Common myeloid progenitor, CD34-positive (primary cell): ENCODE results near the gene WNT7A.

Experiments used
- CTCF ChIA-PET: fragments of 350-600 bp; sonication (Branson Sonifier 250); formaldehyde crosslinking; loops from one replicate; lab custom pipeline; 2021; ENCODE audit warnings: antibody characterized with exemption; lab: Charles Lee
- POLR2A ChIA-PET: fragments of 350-600 bp; sonication (Branson Sonifier 250); formaldehyde crosslinking; loops from one replicate; lab custom pipeline; 2021; ENCODE audit warnings: antibody characterized with exemption; lab: Charles Lee
- DNase-seq, 3 donors: peaks; one replicate each; pipeline versions ENCODE4 v3.0.0 to v3.0.0-alpha.2; 2013
- H3K27ac ChIP-seq, 2 experiments: 1 replicate in 1 of 2; 2 replicates in 1 of 2; pipeline ENCODE4 v1.7.0; 2013; ENCODE audit warnings: inconsistent platforms in 2 of 2, low read length in 2 of 2, mild to moderate bottlenecking in 2 of 2, low read depth in 1 of 2, moderate library complexity in 1 of 2; ENCODE audit not compliant: severe bottlenecking in 2 of 2, insufficient read depth in 1 of 2, poor library complexity in 1 of 2
- H3K27me3 ChIP-seq, 5 experiments: replicated peaks in 2 of 5; 1 replicate in 3 of 5; 2 replicates in 2 of 5; pipeline versions ENCODE4 v1.6.1 to v1.7.0; 2013; ENCODE audit warnings: low read length in 4 of 5, mild to moderate bottlenecking in 2 of 5, moderate library complexity in 2 of 5, inconsistent platforms in 1 of 5; ENCODE audit not compliant: insufficient read depth in 5 of 5, control insufficient read depth in 4 of 5
- H3K36me3 ChIP-seq, 4 experiments: 1 replicate in 2 of 4; 2 replicates in 2 of 4; pipeline versions ENCODE4 v1.6.1 to v1.7.0; 2013; ENCODE audit warnings: low read length in 3 of 4, control low read depth in 1 of 4, mild to moderate bottlenecking in 1 of 4; ENCODE audit not compliant: control insufficient read depth in 4 of 4, insufficient read depth in 4 of 4
- H3K4me1 ChIP-seq, 4 experiments: 1 replicate in 3 of 4; 2 replicates in 1 of 4; pipeline versions ENCODE4 v1.6.1 to v1.7.1; 2013; ENCODE audit warnings: low read length in 3 of 4, mild to moderate bottlenecking in 3 of 4, control low read depth in 1 of 4, inconsistent platforms in 1 of 4, moderate library complexity in 1 of 4; ENCODE audit not compliant: control insufficient read depth in 4 of 4, insufficient read depth in 4 of 4; ENCODE audit errors: control extremely low read depth in 1 of 4
- H3K4me3 ChIP-seq, 7 experiments: 1 replicate in 4 of 7; 2 replicates in 3 of 7; pipeline versions ENCODE4 v1.5.1 to v1.7.0; 2013; ENCODE audit warnings: mild to moderate bottlenecking in 7 of 7, low read length in 6 of 7, moderate library complexity in 6 of 7, inconsistent platforms in 2 of 7, low read depth in 2 of 7, control low read depth in 1 of 7; ENCODE audit not compliant: insufficient read depth in 4 of 7, control insufficient read depth in 1 of 7; ENCODE audit errors: extremely low read depth in 1 of 7
- H3K9me3 ChIP-seq, 5 experiments: 1 replicate in 4 of 5; 2 replicates in 1 of 5; pipeline versions ENCODE4 v1.6.1 to v1.7.1; 2013; ENCODE audit warnings: low read length in 4 of 5, mild to moderate bottlenecking in 2 of 5, inconsistent platforms in 1 of 5, low read depth in 1 of 5, moderate library complexity in 1 of 5; ENCODE audit not compliant: control insufficient read depth in 4 of 5, insufficient read depth in 2 of 5; ENCODE audit errors: control extremely low read depth in 1 of 5
- WGBS: methylation state at CpG from one replicate; pipeline ENCODE4 v1.1.5; 2013; ENCODE audit not compliant: insufficient coverage; 5-methylcytosine and 5-hydroxymethylcytosine counted together

WNT7A gene

DNA sequence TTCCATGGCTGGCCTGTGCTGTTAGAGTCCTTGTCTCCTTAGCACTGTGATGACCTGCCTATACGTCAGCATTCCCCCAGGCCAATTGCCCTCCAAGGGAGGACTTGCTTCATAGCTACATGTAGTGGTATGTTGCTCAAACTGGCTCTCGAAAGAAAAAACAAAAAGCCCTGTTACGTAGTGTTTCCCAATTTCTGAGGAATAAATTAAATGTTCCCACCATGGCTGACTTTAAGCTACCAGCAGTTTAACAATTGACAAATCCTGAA lies 54.6 kb downstream of the WNT7A start:
- no peaks in the 10 kb centered on the region for H3K9me3 ChIP-seq
- H3K27me3 ChIP-seq, result peaks cover 0 to 3% (median 0%) of the 10 kb centered on the region in 5 experiments
- 100% methylated on average over 1 of the region's 3 CpGs for WGBS
- CTCF ChIA-PET, result interaction anchor here (0.6 to 1.3 kb wide), 4 partner anchors 14 to 98 kb away, joined by 3 to 5 read pairs (median 3); no protein-coding TSS in a partner anchor
- POLR2A ChIA-PET, result no interaction called here
- H3K27ac ChIP-seq, result no peak overlapping the region
- H3K36me3 ChIP-seq, result no peaks in the 10 kb centered on the region
- no peak for DNase-seq
- no peaks in the 10 kb centered on the region for H3K4me1 ChIP-seq
- no peak overlapping the region for H3K4me3 ChIP-seq

DNA sequence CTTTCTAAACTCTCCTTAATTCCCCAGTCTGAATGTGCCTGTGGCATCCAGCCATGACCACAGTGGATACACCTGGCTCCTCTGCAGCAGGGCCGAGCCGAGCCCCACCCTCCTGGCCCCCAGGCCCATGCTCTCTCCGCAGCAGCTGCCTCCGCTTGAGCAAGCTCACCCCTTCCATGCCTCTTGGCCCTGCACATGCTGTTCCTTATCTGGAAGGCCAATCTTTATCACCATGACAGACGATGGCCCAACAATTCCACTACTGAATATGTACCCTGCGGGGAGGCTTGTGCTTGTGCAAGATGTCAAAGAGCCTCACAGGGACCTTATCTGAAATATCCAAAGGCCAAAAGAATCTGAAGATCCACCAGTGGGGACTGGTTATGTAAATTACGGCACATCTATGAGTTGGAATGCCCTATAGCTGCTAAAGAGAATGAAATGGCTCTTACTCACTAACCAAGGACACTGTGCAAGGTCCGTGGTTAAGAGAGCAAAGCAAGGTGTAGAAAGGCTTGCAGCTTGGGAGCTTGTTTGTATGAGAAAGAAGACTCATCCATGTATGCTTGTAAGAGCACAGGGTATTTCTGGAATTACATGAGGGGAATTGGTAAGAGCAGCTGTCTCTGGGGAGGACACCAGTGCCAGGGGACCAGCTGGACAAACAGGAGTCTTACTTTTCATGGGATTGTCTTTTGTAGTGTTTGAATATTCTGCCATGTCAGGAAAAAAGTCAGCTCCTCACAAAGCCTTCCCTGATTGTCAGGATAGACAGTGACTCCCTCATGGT lies 55.2 kb downstream of the WNT7A start:
- no peak overlapping the region for H3K27ac ChIP-seq
- no peaks in the 10 kb centered on the region for H3K4me1 ChIP-seq
- POLR2A ChIA-PET, result no interaction called here

DNA sequence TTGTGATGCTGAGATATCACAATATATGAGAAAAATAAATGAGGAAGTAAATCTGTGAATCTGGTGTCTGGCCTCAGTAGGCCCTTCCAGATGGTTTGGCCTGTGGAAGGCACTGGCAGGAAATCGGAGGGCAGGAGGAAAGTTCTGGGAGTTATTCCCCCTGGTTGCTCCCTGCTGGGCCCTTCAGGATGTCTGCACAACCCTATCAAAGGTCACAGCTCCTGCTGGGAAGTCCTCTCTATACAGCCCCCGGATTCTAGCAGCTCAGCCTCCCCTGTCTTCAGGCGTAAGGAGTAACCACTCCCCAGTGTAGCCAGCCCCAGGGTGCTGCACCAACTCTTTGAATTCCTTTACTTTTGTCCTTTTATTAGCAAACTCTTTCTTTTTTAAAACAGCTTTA lies 56.2 kb downstream of the WNT7A start:
- POLR2A ChIA-PET, result no interaction called here
- H3K4me1 ChIP-seq, result no peaks in the 10 kb centered on the region
- CTCF ChIA-PET, result interaction anchor here (1.2 kb wide), 1 partner anchor 163 kb away, joined by 3 read pairs; no protein-coding TSS in a partner anchor
- 93% methylated on average over 3 of the region's 3 CpGs for WGBS
- no peak overlapping the region for H3K4me3 ChIP-seq
- H3K9me3 ChIP-seq, result no peaks in the 10 kb centered on the region
- H3K27ac ChIP-seq, result no peak overlapping the region
- H3K27me3 ChIP-seq, result no peaks in the 10 kb centered on the region
- no peaks in the 10 kb centered on the region for H3K36me3 ChIP-seq
- DNase-seq, result no peak

More for the DNA sequence above, 55.2 kb downstream of the WNT7A start:
- CTCF ChIA-PET, result interaction anchor here (0.6 to 1.3 kb wide), 3 partner anchors 60 to 164 kb away, joined by 3 to 5 read pairs (median 3); no protein-coding TSS in a partner anchor
- no peak for DNase-seq
- Histone ChIP-seq H3K4me3 (no peak overlapping the region), H3K36me3 (no peaks in the 10 kb centered on the region), H3K27me3 (peaks cover 0 to 3% (median 0%) of the 10 kb centered on the region in 5 experiments), H3K9me3 (no peaks in the 10 kb centered on the region)
- 92% methylated on average over 8 of the region's 8 CpGs for WGBS

DNA sequence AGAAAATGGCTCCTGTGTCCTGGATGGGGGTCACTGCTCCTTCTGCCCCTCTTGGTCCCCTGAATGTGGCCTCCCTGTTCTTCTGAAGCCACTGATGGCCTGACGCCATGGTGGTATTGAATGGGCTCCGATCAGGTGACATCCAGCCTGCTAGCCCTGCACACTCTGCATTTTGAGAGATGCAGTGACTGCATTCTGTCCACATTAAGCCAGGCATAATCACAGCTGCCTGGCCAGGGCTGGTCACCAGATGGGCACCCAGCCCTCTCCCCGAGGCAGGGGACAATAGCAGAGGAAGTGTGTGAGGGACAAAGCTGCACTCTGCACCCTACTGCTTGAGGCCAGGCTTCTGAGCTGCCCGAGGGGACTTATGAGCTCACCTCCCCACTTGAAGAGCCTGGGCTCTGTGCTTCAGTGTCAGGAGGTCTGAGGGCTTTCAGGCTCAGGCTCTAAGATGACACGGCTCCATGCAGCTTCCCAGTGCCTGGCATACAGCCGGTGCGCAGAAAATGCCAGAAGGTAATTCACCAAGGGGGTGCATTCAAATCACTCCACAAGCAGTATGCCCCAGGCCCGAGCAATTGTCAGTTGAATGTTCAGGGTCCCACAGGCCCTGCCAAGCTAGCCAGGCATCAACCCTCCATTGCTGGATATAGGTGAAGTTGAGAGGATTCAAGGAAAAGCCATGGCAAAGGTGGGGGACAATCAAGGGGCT lies 56.8 kb downstream of the WNT7A start:
- WGBS, result 97% methylated on average over 8 of the region's 8 CpGs
- no peak for DNase-seq
- POLR2A ChIA-PET, result no interaction called here
- Histone ChIP-seq H3K27me3 (no peaks in the 10 kb centered on the region), H3K4me1 (no peaks in the 10 kb centered on the region), H3K4me3 (no peak overlapping the region), H3K9me3 (no peaks in the 10 kb centered on the region), H3K27ac (no peak overlapping the region), H3K36me3 (no peaks in the 10 kb centered on the region)
- CTCF ChIA-PET, result no interaction called here

DNA sequence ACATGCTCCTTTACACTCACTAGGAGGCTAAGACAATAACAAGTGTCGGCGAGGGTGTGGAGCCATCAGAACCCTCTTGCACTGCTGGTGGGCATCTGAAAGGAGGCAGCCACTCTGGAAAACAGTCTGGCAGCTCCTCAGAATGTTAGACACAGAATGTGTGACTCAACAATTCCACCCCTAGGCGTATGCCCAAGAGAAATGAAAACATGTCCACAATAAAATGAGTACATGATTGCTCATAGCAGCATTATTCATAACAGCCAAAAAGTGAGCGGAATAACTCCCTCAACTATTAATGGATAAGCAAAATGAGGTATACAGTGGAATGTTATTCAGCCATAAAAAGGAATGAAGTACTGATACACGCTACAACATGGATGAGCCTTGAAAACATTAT lies 57.8 kb downstream of the WNT7A start:
- no peaks in the 10 kb centered on the region for H3K36me3 ChIP-seq
- no peak overlapping the region for H3K4me3 ChIP-seq
- H3K4me1 ChIP-seq, result no peaks in the 10 kb centered on the region
- ChIA-PET POLR2A (no interaction called here), CTCF (no interaction called here)
- H3K27me3 ChIP-seq, result no peaks in the 10 kb centered on the region
- 100% methylated on average over 4 of the region's 5 CpGs for WGBS
- no peak overlapping the region for H3K27ac ChIP-seq
- H3K9me3 ChIP-seq, result peaks cover 0 to 4% (median 0%) of the 10 kb centered on the region in 5 experiments
- DNase-seq, result no peak

DNA sequence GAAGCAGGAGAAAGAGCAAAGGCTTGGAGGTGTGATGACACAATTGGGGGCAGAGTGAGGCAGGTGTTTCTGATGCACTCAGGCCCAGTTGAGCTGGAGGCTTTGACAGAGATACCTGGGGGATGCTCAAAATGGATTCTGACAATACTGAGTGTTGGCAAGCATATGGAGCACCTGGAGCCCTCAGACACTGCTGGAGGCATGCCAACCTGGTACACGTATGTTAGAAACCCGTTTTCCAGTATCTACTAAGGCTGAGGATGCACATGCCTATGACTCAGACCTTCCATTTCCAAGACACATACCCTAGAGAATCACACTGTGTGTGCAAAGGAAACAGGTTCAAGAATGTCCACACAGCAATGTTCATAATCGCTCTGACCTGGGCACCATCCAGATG lies 58.7 kb downstream of the WNT7A start:
- H3K36me3 ChIP-seq, result no peaks in the 10 kb centered on the region
- POLR2A ChIA-PET, result no interaction called here
- H3K27ac ChIP-seq, result no peak overlapping the region
- no peak overlapping the region for H3K4me3 ChIP-seq
- CTCF ChIA-PET, result no interaction called here
- no peaks in the 10 kb centered on the region for H3K27me3 ChIP-seq
- H3K9me3 ChIP-seq, result peaks cover 0 to 10% (median 5%) of the 10 kb centered on the region in 5 experiments
- DNase-seq, result no peak
- WGBS, result 100% methylated on average over 2 of the region's 3 CpGs
- H3K4me1 ChIP-seq, result no peaks in the 10 kb centered on the region

DNA sequence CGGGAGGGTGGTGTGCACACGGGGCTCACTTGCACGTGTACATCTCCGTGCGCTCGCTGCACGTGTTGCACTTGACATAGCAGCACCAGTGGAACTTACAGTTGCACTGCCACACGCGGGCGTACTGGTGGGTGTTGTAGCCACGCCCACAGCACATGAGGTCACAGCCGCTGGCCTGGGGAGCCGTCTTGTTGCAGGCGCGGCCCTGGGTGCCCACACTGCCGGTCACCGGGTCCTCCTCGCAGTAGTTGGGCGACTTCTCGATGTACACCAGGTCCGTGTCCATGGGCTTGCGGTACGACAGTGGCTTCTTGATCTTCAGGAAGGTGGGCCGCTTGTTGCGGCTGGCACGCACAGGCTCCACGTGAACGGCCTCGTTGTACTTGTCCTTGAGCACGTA lies 61.0 kb downstream of the WNT7A start:
- no peaks in the 10 kb centered on the region for H3K27me3 ChIP-seq
- H3K9me3 ChIP-seq, result peaks cover 0 to 30% (median 24%) of the 10 kb centered on the region in 5 experiments
- DNase-seq, result no peak
- H3K36me3 ChIP-seq, result no peaks in the 10 kb centered on the region
- ChIA-PET POLR2A (no interaction called here), CTCF (interaction anchor here (1.5 kb wide), 1 partner anchor 19 kb away, joined by 3 read pairs; no protein-coding TSS in a partner anchor)
- no peaks in the 10 kb centered on the region for H3K4me1 ChIP-seq
- 90% methylated on average over 28 of the region's 30 CpGs for WGBS
- no peak overlapping the region for H3K4me3 ChIP-seq
- H3K27ac ChIP-seq, result no peak overlapping the region
